Stimulated activated CD8-positive, alpha-beta memory T cell treated with anti-CD3 and anti-CD28 coated beads, Interleukin-4, amount 100 ng/mL, for 24 hours (primary cell): Measurements from ENCODE around the gene HK1.
A peak's percentile ranks its signal among the peaks of the same experiment; 100 is the strongest.
"Not testable (repeated sequence)": the region's sequence is repeated elsewhere in the genome, so short reads cannot be mapped to it uniquely, and the experiment has no call there.

ENCODE experiments used
- DNase-seq: peaks from one replicate; pipeline ENCODE4 v3.0.0-alpha.2; 2020; ENCODE audit warnings: low read depth

Gene HK1

DNA sequence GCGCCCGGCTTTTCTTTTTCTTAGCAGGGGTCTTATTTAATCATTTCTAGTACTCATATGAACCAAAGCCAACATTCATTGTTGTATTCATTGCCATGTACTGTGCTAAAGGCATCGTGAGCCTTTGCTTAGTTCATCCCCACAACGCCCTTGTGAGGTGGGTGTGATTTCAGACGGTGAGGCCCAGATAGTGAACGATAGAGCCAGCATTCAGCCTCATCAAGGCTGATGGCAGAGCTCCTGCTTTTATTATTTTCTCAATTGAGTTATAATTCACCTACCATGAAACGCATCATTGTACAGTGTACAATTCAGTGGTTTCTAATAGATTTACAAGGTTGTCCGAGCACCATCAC is 50.1 kb downstream of the HK1 start:
- no peak for DNase-seq

DNA sequence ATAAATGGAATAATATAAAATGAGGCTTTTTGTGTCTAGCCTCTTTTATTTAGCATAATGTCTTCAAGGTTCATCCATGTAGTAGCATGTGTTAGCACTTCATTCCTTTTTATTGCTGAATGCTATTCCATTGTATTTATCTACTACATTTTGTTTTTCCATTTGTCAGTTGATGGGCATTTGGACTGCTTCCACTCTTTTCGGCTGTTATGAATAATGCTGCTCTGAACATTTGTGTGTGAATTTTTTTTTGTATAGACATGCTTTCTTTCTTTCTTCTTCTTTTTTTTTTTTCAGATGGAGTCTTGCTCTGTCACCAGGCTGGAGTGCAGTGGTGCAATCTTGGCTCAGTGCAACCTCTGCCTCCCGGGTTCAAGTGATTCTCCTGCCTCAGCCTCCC is 50.6 kb downstream of the HK1 start:
- DNase-seq: not testable (repeated sequence)

DNA sequence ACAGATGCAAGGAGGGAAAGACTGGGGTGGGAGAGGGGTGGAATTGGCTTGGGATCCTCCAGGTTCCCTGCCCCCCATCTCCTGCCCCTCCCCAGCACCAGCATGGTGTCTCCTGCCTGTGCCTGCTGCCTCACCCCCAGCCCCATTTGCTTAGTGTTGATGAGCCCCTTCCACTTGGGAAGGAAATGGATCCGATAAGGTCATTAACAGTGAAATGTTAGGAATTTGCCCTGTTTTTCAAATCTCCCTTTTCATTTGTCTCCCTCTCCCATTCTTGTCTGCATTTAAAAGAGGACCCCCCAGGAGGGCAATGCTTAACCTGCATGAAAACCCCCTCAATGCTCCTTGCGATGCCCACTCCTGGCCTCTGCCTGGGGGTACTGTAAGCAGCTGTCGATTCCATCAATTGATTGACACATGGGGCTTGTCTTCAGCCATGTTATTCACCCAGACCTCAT is 51.5 kb downstream of the HK1 start:
- DNase-seq: no peak

DNA sequence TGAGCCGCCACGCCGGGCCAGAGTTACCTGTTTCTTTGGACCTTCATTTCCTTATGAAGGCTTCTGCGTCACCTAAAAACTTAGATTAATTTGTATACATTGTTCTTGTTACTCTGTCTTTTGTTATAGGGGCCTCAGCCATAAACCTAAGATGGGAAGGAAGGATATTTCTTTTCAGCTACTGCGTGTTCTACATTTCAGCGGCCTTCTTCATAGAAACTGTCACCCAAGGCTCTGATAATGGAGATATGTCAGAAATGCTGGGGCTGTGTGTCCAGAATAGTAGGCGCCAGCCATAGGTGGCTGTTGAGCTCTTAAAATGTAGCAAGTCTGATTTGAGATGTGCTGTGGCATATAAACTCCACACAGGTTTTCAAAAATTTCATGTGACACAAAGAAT is 52.9 kb downstream of the HK1 start:
- DNase-seq: no peak

DNA sequence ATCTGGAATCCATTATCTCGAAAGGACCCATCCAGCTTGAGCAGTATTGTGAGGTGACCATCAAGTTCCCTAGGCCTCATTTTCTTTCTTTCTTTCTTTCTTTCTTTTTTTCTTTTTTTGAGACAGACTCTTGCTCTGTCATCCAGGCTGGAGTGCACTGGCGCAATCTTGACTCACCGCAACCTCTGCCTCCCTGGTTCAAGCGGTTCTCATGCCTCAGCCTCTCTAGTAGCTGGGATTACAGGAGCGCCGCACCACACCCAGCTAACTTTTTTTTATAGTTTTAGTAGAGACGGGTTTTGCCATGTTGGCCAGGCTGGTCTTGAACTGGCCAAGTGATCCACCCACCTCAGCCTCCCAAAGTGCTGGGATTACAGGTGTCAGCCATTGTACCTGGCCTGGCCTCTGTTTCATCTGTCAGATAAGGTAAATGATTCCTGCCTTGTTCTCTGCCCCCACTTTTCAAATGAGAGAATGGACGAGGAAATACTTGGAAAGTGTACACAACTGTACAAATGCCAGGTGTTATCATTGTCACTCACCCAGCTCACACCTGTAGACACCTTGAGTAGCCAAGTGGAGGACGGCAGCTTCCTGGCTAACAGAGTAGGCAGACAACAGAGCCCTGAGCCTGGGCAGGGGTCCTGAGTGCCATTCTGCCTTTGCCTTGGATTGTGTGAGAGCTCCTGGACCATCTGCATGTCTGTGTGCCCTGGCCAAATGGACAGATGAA is 54.1 kb downstream of the HK1 start:
- no peak for DNase-seq

DNA sequence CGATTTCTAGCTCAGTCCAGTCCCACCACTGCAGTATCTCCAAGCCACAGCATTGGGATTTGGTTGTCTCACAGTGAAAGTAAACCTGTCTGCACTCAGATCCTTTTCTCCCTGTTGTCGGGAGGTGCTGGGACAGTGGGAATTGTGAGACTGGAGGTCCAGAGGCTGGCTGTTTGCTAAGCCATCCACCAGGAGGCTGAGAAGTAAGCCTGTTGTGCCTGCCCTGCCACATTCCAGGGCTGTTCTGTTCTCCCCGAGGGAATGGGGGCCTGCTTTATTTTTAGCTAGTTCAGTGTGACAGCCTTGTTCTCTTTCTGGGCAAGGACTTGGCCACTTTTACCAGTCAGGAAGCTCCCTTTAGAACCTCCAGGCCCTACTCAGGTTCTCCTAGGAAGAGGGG is 54.9 kb downstream of the HK1 start:
- no peak for DNase-seq

DNA sequence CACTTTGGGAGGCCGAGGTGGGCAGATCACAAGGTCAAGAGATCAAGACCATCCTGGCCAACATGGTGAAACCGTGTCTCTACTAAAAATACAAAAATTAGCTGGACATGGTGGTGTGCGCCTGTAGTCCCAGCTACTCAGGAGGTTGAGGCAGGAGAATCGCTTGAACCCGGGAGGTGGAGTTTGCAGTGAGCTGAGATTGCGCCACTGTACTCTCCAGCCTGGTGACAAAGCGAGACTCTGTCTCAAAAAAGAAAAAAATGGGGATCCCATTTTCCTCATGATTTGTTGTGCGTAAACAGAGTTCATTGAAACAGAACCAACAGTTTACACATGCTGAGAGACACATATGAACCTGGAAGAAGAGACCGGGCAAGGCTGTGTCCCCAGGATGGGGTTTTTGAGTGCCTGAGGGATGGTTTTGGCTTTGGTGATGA is 55.6 kb downstream of the HK1 start:
- DNase-seq: not testable (repeated sequence)

DNA sequence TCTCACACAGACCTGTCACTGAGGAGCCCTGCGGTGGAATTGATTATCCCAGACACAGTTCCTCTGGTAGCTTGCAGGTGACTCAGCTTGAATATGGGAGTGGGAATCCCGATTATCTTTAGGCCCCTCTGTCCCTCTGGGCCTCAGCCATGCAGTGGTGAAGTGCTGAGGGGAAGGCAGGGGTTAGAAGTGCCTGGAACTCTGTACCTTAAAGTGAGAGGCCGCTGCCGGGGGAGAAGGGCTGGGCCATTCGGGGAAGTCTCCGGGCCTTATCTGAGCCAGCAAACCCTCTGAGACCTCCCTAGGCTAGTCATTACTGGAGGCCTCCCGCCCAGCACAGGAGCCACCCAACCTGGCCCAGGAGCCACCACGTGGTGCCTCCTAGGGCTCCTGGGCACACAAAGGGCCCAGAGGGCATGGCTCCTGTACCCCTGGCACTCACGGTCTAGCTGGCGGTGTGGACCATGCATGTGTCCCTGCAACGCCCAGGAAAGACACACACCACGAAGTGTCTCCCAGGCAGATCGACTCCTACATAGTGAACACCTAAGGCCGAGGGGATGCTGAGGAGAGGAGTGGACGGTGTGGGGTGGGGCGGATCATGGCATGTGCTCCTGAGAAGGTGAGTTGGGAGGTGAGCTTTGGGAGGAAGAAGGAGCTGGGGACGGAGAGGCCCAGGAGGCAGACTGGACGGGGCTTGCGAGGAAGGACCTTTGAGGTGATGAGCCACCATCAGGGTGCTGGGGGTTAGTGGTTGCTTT is 56.2 kb downstream of the HK1 start:
- no peak for DNase-seq

DNA sequence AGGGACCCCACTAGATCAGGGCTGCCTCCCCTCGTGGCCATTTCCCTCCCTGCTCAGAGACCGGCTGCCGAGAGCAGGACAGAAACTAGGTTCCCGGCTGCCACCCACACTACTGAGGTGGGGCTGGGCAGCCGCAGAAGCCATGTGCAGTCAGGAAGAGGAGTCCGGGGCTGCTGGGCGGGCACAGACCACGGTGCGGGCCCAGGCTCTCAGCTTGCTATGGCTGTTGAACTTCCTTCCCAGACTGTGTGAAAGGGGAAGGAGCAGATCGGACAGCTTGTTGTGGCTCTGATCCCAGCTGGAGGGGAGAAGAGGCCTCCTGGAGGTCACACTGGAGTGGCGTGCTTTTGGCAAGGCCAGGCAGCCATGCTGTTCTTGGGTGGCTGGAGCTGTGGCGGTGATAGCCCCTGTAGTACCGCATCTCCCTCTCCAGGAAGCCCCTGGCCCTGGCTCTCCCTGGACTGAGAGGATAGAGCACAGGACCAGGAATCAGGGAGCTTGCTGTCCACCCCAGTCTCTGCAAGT is 56.8 kb downstream of the HK1 start:
- DNase-seq: peak; percentile 26

DNA sequence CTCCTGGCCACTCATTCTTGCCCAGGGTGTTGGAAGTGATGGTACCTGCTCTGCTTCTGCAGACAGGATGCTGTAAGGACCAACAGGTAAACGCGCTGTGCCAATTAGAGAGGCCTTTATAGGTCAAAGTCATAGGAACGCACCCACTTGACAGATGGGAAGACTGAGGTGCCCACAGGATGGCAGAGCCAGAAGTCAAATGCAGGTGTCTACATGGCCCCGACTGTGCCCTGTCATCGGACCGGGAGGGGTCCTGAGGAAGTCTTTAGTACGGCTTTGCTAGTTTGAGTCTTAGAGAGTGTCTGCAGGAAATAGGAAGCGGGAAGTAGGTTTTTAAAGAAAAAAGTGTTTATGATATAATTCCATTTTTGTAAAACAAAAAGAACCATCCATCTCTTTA is 57.3 kb downstream of the HK1 start:
- no peak for DNase-seq

DNA sequence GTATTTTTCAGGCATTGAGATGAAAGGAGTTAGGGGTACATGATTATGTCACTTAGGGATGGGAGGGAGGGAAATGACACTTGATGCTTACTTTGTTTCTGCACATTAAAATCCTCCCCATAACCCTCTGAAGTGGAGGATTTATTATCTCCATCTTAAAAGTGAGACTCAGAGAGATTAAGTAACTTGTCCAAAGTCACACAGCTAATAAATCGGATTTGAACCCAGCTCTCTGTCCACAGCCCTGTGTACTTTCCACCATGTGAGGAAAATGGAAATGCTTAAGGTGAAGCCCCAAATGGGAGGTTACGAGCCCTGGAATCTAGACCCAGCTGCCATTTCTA is 58.6 kb downstream of the HK1 start:
- no peak for DNase-seq

DNA sequence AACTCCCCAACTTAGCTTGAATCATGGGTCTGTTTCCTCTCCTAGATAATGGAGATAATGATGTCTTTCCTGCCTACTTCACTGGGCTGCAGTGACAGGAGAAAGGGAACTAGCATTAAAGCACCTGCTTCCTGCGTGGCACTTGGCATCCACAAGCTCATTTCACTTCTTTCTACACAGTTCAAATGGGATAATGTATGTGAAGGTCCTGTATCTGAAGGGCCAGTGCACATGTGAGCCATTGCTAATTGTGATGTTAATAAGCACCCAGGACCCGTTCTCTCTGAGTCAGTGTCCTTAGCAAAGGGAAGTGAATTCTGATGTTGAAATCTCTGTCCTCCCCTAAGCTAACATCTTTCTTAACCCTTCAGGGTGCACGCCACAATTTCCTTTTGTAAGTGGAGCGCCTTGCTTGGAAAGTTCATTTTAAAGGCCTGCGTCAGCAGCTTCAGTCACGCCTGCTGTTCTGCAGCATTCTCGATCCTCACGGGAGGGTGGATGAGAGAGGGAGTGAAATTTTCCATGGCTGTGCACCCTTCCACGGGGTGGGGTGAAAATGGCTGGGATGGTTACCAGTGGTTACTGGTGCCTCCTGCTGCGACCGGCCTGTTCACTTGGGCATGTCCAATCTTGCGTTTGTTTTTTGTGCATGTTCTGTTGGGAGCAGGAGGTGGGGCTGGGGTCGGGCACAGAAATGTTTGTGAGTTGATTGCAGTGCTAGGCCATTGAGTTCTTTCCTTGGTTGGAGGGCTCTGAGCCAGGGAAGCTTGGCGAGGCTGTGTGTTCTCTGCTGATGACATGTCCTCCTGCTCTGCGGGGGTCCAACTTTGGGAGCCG is 59.2 kb downstream of the HK1 start:
- DNase-seq: no peak

DNA sequence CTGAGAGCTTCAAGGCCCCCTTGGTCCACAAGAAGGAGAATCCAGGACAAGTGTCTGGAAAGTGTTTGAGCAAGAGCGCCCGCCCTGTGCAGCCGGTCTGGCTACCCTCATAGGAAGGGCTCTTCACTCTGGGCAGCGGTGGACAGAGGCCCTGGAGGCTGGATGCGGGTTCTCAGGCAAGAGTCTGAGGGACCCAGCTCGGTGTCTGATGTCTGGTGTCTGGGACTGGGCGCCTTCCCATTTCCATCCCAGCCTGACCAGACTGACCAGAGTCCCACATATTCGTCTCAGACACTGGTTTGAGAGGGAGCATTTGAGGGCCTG is 59.8 kb downstream of the HK1 start:
- DNase-seq: no peak

DNA sequence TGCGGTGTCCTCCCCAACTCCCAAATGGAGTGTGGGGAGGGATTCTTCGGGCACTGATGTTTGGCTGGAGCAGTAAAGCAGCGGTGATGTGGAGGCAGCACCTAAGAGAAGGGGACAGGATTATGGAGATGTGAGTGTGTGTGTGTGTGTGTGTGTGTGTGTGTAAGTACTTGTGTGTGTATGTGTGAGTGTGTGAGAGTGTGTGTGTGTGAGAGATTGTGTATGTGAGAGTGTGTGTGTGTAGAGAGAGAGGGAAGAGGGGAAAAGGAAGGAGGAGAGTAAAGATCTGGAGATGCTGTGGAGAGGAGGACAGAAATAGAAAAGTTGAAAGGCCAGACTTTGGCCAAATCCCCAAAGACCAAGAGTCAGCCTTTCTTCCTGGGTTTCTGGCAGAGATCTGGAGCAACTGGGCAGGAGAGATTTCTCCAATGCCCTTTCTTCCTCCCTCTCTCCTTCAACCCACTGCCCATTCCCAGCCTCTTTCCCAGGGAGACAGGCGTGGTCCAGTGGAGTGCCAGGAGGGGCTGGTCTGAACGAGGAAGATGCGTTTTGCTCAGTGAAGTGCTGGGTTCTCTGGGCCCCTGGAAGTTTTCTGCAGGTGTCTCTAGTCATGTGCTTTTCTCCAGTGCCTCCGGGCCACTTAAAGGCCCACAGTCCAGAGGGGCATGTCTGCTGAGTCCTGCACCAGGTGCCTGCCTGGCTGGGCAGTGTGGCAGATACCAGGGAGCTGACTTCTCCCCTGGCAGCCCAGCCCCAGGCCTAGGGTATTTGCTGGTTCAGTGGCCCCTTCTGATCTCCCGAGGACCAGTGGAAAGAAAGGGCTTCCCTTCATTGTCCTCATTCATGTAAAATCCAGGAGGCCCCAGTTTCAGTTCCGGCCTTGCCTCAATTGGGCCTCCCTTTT is 60.5 kb downstream of the HK1 start:
- DNase-seq: no peak

DNA sequence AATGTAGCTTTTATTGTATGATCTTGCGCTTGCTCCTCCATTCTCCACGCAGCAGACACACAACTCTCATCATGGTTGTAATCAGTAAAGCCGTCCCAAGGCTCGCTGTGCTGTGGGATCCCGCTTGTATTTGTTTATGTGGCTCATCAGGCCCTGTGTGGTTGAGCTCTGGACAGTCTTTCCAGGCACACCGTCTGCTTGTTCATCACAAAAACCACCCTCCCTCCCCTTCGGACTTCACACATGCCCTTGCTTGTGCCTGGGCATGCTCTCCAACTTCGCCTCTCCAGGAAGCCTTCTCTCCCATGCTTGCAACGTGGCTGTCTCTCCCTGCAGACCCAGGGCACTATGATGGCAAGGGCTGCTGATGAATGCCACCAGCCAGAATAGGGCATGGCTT is 62.4 kb downstream of the HK1 start:
- DNase-seq: no peak

DNA sequence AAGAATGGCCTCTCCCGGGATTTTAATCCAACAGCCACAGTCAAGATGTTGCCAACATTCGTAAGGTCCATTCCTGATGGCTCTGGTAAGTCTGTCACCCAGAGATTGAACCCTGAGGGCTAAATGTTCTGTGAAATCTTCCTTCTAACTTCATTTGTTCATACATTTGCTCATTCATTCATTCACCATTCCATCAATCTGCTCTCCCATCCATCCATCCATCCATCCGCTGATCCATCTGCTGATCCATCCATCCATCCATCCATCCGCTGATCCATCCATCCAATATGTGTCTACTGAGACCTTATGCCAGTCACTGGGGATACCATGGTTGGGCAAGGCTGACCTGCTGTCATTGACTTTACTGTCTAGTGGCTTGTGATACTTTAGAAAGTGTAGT is 65.6 kb downstream of the HK1 start:
- no peak for DNase-seq

DNA sequence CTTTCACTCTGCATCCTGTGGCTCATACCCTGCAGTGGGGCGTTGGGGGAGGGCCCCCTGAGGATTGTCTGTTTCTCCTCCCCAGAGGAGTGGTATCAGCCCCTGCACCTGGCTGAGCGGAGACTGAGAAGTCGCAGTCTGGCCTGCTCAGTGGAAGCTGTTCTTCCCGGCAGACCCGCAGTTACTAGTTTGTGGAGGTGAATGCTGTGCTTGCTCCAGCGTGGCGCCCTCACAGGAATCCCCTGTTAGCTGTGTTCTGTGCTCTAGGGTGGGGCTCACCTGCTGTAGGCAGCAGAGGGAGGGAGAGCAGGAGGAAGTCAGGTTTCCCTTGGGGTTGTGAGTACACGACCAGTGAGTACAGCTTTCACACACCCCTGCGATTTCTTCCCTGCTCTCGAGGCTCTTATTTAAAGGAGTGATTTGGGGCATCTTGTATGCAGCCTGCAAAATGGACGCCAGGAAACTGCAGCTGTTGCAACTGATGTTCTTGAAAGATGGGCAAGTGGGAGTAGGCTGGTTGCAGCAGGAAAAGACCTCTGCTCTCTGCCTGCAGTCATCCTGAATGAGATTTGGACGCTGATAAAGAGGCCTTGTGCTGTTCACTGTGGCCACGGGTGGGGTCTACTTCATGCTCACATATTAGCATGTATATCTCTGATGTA is 66.4 kb downstream of the HK1 start:
- no peak for DNase-seq

DNA sequence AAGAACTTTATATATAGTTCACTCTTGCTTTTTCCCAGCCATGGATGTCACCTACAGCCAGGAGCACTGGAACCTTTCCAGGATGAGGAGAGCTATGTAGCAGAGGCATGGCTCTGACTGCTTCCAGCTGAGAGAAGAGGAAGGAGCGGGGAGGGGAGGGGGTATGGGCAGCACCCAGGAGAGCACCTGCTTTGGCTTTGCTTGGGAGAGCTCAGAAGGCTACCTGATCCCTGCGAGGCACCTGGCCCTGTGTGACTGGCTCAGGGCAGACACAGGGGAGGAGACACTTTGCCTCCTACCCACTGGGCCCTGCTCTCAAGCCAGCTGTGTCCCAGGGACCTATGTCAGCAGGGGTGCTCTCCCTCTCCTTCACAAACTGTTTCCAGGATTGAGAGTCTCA is 67.1 kb downstream of the HK1 start:
- no peak for DNase-seq

DNA sequence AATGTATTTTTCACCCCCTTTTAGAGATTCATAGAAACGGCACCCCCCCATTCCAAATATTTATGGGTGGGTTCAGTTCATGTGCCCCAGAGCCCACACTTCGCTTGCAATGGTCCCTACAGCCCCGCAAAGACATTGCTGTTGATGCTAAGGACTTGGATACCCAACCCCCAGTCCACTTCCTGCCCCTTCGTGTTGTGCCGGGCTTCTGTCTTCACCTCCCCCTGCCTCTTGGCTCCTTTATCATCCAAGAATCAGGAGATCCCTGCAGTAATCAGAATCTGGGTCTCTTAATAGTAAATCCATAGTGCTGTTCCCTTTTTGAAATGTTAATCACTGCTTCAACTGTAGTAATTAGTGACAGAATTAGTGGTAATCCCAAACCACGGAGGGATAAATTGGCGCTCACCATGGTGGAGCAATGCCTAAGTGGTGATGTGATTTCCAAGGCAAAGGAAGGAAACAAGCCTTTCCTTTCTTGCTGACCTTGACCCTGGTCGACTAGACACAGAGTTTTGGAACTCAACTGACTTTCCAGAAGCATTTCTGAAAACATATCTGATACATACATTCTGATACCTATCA is 67.7 kb downstream of the HK1 start:
- DNase-seq: no peak

DNA sequence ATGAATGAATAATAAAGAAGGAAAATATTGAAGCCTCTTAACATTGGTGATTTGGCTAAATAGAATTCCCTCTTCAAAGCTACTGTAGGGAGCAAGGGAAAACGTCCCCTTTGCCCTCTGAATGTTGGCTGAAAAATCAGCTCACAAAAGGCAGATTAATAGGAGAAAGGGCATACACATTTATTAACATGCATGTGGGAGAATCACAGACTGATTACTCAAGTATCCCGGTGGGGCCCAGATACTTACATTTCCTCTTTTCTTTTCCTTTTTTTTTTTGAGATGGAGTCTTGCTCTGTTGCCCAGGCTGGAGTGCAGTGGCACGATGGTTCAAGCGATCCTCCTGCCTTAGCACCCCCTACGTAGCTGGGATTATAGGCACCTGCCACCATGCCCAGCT is 68.5 kb downstream of the HK1 start:
- DNase-seq: no peak
